Measurements from ENCODE around the gene CD84.
"Not testable (repeated sequence)": the region's sequence is repeated elsewhere in the genome, so short reads cannot be mapped to it uniquely, and the experiment has no call there.

Gene CD84

DNA sequence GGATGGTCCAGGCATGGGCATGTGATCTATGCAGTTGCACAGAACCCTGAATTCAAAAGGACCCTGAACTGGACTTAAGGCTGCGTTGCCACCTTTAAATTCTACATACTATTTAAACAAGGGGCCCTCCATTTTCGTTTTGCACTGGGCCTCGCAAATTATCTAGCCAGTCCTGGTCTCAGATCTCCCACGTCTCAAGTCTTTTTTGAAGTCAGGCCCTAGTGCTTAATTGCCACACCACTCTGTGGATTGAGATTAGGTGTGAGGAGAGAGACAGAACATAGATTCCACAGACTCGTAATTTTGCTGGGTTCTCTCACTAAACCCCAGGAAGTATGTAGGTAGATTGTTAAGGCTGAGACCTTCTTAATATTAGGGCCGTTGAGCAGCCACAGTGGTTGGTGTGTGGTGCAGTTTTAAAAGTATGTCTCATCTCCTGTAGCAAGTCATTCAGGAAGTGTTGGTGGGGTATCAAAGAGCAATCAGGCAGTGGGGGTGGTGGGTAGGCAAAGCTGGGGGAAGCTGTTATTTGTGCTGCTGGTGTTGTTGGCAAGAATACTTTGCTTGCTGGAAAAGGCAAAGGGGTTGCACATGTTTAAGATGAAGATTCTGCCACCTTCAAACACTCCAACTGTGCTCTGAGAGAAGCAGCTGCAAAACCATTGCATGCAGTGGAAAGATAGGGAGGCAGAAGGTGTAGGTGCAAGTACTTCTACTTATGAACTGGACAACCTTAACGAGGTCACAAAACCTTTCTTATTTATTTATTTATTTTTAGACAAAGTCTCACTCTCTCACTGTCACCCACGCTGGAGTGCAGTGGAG lies 11.2 kb downstream of the CD84 start:
- DNase-seq, result peak; percentile 75

DNA sequence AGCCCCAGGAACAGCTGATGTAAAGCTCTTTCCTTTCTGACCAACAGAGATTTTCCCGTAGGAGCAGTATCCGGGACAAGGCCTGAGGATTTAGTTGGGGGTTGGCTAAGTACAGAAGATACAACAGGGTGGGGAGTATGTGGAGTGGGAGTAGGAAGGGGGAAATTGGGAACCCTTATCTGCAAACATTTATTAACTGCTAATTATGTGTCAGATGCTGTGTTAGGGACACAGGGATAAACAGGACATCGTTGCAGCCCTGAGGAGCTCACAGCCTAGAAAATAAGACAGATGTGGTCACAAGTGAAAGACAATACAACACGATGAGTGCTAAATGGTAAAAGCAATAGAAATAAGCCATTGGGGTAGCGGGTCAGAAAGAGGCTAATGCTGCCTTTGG lies 12.0 kb downstream of the CD84 start:
- no peak for DNase-seq

DNA sequence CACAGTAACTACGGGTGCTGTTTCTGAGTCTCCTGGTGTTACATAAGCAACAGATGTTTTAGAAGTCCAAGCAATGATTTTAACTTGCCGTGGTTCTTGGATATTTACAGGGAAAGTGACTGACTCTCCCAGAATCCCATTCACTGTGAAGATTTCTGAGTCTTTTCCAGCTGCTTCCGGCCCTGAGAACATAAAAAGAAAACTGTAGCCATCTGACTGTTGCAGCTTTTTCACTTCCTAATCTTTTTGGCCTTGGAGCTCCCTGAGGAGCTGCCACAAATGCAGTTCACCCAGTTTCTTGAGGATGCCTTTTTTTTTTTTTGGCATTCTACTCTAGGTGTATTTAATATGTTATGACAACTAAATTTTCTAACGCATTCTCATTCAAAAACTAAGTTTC lies 13.7 kb downstream of the CD84 start:
- no peak for DNase-seq

GRCh38 chr1:160563230-160563629 lies 16.1 kb downstream of the CD84 start:
- not testable (repeated sequence) for DNase-seq

- DNase-seq, result not testable (repeated sequence)
These were observed 16.6 kb downstream of the CD84 start for GRCh38 chr1:160562745-160563144.

- no peak for DNase-seq
These were observed 18.5 kb downstream of the CD84 start for GRCh38 chr1:160560806-160561205.

GRCh38 chr1:160560045-160560705 lies 19.1 kb downstream of the CD84 start:
- no peak for DNase-seq

DNA sequence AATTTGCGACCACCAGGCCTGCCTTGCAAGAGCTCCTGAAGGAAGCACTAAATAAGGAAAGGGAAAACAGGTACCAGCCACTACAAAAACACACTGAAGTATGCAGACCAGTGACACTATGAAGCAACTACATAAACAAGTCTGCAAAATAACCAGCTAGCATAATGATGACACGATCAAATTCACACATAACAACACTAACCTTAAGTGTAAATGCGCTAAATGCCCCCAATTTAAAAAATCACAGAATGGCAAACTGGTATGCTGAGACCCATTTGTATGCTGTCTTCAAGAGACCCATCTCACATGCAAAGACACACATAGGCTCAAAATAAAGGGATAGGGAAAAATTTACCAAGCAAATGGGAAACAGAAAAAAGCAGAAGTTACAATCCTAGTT lies 19.9 kb downstream of the CD84 start:
- not testable (repeated sequence) for DNase-seq

DNA sequence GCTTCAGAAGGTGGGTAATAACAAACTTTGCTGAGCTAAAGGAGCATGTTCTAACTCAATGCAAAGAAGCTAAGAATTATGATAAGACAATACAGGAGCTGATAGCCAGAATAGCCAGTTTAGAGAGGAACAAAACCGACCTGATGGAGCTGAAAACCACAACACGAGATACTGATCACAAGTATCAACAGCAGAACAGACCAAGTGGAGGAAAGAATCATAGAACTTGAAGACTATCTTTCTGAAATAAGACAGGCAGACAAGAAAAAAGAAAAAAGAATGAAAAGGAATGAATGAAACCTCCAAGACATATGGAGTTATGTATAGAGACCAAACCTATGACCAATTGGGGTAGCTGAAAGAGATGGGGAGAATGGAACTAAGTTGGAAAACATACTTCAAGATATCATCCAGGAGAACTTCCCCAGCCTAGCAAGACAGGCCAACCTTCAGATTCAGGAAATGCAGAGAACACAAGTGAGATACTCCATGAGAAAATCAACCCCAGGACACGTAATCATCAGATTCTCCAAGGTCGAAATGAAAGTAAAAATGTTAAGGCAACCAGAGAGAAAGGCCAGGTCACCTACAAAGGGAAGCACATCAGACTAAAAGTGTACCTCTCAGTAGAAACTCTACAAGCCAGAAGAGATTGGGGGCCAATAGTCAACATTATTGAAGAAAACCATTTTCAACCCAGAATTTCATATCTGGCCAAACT lies 20.5 kb downstream of the CD84 start:
- DNase-seq, result no peak

DNA sequence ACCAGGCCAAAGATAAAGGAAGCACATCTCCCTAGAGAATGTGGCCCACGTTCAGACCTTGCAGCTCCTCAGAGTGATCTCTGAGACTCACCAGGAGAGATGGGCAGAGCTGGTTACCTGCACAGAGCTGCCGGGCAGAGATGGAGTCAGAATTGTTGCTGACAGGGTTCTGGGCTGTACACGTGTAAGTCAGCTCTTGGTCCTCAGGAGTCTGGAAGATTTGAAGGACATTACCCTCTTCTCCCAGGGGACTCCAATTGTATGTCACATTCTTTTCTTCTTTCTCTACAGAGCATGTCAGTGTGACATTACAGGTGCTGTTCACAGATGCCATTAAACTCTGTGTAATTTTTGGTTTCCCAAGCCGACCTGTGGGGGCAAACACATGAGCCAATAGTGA lies 25.5 kb downstream of the CD84 start:
- DNase-seq, result no peak

DNA sequence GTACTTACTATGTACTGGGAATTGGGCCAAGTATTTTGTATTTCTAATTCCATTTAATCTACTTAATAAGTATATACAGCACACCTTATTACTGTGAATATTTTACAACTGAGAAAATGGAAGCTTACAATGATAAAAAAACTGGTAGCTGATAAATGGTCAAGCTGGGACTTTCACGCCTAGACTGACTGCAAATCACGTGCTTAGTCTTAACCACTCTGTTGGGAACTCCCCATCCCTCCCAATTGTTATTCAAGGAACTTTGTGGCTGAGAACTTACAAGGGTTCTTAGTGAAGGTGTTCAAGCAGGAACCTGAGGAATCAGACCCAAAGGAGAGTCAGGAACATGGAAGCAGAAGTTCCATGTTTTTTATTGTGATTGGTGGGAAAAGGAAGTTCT lies 26.9 kb downstream of the CD84 start:
- DNase-seq, result no peak

DNA sequence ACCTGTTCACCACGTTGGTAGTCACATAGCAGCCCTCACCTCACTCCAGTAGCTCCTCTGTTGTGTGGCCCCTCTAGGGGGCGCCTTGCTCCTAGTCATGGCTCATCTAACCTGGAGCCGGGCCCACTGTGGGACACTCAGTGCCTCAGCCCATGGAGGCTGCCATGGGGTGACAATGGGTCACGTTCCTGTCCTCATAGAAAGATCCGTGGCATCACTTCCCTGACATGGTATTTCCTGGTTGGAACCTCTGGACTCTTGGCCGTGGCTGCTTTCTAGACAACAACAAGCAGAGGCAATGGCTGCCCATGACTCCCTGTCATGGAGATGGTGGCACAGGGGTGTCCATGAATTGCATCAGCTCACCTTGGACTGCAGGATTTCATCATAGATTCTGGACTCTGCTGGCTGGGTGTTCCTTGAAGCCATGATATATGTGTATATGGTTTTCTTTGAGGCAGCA lies 28.7 kb downstream of the CD84 start:
- peak; percentile 37 for DNase-seq

DNA sequence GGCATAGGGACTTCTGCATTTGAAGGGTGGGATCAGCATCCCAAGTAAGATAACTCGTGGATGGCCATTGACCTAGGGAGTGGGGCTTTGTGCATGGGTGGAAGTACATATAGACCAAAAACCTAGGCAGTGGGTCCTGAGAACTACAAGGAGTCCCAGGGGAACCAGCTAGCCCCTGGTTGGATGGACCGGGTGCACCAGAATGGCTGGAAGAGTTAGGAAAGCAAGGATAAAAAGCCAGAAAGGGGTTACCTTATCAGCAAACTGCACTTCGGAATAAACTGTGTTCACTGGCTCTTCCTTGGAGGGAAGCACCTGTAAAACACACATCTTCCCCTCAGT lies 29.7 kb downstream of the CD84 start:
- DNase-seq, result no peak

- no peak for DNase-seq
These were observed 30.2 kb downstream of the CD84 start for GRCh38 chr1:160548960-160549664.

DNA sequence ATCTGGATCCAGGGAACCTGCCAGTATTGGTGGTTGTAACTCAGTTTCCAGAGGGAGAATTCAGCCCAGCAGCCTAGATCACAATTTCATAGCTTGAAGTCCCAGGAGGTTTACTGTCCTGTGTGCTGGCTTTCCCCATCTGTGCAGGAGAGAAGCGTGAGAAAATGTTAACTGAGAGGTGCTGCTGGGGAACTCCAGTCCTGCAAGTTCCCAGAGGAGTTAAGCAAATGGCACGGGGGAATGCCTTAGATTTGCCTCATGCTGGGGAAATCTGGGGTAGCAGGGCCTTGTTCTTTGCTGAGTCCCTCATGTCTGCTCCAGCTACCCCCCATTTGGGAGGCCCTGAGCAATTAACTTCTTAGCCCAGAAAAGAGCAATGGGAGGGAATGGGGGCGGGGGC lies 31.1 kb downstream of the CD84 start:
- DNase-seq, result no peak

DNA sequence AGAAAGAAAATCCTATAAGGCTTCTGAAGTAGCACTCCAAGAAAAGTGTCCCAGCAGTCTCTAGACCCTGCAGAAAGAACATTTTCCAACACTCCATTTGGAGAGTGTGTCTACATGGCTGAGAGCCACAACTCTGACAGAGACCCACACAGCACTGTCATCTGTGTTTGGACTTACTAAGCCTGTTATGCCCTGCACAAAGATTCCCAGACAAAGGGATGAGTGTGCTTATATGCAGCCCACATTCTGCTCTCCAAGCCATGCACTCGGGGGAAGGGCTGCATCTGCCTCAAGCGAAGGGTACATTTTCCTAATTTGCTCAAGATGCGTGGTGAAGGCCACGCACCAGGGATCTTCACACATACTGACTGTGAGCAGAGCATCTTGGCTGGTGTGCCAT lies 31.9 kb downstream of the CD84 start:
- no peak for DNase-seq

GRCh38 chr1:160546942-160547341 lies 32.4 kb downstream of the CD84 start:
- no peak for DNase-seq

DNA sequence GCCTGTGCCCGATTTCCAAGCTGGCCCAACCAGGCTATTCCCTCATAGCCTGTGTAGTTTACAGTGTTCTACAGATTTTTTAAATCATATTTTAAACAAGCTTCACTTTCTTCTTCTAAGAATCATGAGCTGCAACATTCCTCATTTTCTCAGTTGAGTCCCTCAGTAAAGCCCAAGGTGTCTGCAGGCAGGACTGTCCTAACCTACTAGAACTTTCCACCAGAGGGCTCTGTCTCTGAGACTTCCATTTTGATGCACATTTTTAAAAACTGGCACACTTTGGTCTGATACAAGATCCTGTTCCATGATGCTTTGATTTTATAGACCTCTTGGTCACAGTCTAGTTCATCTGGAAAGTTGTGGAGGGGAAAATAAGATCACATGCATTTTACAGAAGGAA lies 34.6 kb downstream of the CD84 start:
- peak; percentile 18 for DNase-seq

GRCh38 chr1:160542303-160542945 lies 36.9 kb downstream of the CD84 start:
- no peak for DNase-seq

DNA sequence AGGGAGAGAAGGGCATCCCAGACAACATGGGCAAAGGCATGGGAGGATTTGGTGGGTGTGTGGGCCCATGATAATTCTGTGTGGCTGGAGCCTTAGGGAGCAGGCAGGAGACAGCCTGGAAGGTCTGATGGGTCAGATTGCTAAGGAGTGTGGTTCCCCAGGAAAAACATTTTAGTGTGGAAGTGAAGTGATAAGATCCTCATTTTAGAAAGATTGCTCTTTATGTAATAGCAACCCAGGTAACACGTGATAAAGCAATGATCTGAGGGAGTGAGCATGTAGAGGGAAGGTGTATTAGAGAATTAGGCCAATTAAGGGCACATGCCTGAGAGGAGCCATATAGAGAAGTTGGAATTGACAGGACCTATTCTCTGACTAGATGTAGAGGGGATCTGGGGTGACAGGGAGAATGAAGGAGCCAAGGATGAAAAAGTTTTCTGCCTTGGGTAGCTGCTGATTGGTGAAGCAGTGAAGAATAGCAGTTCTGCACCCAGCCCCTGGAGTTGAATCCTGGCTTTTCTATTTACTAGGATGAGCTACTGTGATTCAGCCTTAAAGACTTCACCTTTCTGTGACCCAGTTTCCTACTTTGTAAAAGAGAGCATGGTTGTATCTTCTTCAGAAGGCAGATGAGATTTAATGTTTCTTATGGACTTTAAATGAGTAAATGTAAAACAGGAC lies 37.5 kb downstream of the CD84 start:
- no peak for DNase-seq

DNA sequence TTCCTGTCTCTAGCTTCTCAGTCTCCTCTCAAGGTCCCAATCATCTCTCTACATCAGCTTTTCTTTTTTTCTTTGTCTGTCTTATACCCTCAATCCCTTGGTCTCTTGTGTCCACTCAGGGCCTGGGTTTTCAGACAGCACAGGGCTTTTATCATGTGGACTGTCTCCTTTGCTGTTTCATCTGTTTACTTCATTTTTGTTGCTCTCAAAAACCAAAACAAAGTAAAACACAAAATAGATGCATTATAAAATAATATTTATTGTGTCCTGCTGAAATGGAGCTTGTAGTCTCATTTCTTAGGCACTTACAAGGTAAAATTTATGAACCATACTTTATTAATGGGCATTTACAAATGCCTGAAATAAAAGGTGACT lies 38.5 kb downstream of the CD84 start:
- DNase-seq, result no peak

Measured in stimulated activated naive CD4-positive, alpha-beta T cell treated with Interleukin-2 at 50 U/mL for 16 hours (primary cell).